Naive thymus-derived CD4-positive, alpha-beta T cell (primary cell): Measurements from ENCODE around the gene EYA4. TPM values are rescaled to one million over a fixed set of nuclear protein-coding genes. Genes with fewer than 3 reads are reported as not detected.

Experiments used
- ATAC-seq: fragments of 150-1000 bp; cut with Tn5 transposase; 2 replicates; pipeline ENCODE4 v1.10.0; 2021; ENCODE audit warnings: mild to moderate bottlenecking, moderate library complexity
- CTCF ChIA-PET: fragments of 350-600 bp; sonication (Branson Sonifier 250); formaldehyde crosslinking; loops from one replicate; lab custom pipeline; 2021; ENCODE audit warnings: antibody characterized with exemption; lab: Charles Lee
- POLR2A ChIA-PET: fragments of 350-600 bp; sonication (Branson Sonifier 250); formaldehyde crosslinking; loops from one replicate; lab custom pipeline; 2021; ENCODE audit warnings: antibody characterized with exemption, inconsistent platforms; lab: Charles Lee
- DNase-seq, 9 donors: peaks; one replicate each; pipeline versions ENCODE4 v3.0.0 to v3.0.0-alpha.2; 2020 to 2022; ENCODE audit warnings: mixed read lengths in 1 of 9
- H3K27ac ChIP-seq: one replicate; pipeline ENCODE4 v1.7.0; 2013; ENCODE audit warnings: mild to moderate bottlenecking, low read depth, low read length, moderate library complexity
- H3K27me3 ChIP-seq, 2 donors: one replicate each; pipeline ENCODE4 v1.7.0; 2013; ENCODE audit warnings: low read length in 2 of 2, mild to moderate bottlenecking in 2 of 2, moderate library complexity in 2 of 2; ENCODE audit not compliant: control insufficient read depth in 2 of 2, insufficient read depth in 2 of 2
- H3K36me3 ChIP-seq, 3 experiments: 1 replicate in 2 of 3; 2 replicates in 1 of 3; pipeline ENCODE4 v1.7.0; 2013; ENCODE audit warnings: low read length in 3 of 3, mild to moderate bottlenecking in 3 of 3, moderate library complexity in 1 of 3; ENCODE audit not compliant: insufficient read depth in 3 of 3, control insufficient read depth in 2 of 3
- H3K4me1 ChIP-seq, 2 donors: one replicate each; pipeline ENCODE4 v1.7.0; 2013; ENCODE audit warnings: low read length in 2 of 2, mild to moderate bottlenecking in 2 of 2, moderate library complexity in 1 of 2; ENCODE audit not compliant: control insufficient read depth in 2 of 2, insufficient read depth in 2 of 2
- H3K4me3 ChIP-seq: 2 replicates; pipeline ENCODE4 v1.7.0; 2013; ENCODE audit warnings: mild to moderate bottlenecking, low read length
- H3K9me3 ChIP-seq, 3 experiments: 1 replicate in 2 of 3; 2 replicates in 1 of 3; pipeline ENCODE4 v1.7.0; 2013; ENCODE audit warnings: low read length in 3 of 3; ENCODE audit not compliant: control insufficient read depth in 2 of 3
- H3K27ac Mint-ChIP-seq, 9 donors: one replicate each; pipeline ENCODE4 v1.8.0; 2020 to 2022; ENCODE audit warnings: mixed read lengths in 9 of 9, mild to moderate bottlenecking in 8 of 9, moderate library complexity in 5 of 9, inconsistent platforms in 2 of 9
- H3K27me3 Mint-ChIP-seq, 5 donors: one replicate each; pipeline ENCODE4 v1.8.0; 2021 to 2022; ENCODE audit warnings: mixed read lengths in 5 of 5, mild to moderate bottlenecking in 1 of 5
- H3K36me3 Mint-ChIP-seq, 5 donors: one replicate each; pipeline ENCODE4 v1.8.0; 2020 to 2022; ENCODE audit warnings: mixed read lengths in 5 of 5, mild to moderate bottlenecking in 3 of 5, inconsistent platforms in 1 of 5
- H3K4me1 Mint-ChIP-seq, 7 donors: one replicate each; pipeline ENCODE4 v1.8.0; 2020 to 2022; ENCODE audit warnings: mixed read lengths in 7 of 7, mild to moderate bottlenecking in 3 of 7, inconsistent platforms in 1 of 7
- H3K4me3 Mint-ChIP-seq, 10 donors: one replicate each; pipeline ENCODE4 v1.8.0; 2020 to 2022; ENCODE audit warnings: mild to moderate bottlenecking in 10 of 10, mixed read lengths in 10 of 10, moderate library complexity in 6 of 10, inconsistent platforms in 2 of 10
- H3K9me3 Mint-ChIP-seq, 11 donors: one replicate each; pipeline ENCODE4 v1.8.0; 2020 to 2022; ENCODE audit warnings: mixed read lengths in 11 of 11, mild to moderate bottlenecking in 4 of 11, inconsistent platforms in 1 of 11, moderate library complexity in 1 of 11
- intact Hi-C, 2 donors: fragments of 100-400 bp; cut with micrococcal nuclease; formaldehyde crosslinking; loops; one replicate each; pipeline ENCODE4 v1.15.1; 2023
- polyA plus RNA-seq, 2 donors: library from polyadenylated mRNA; unstranded; fragments of 300-500 nt; fragmentation: Illumina TruSeq; gene quantifications; one replicate each; pipeline ENCODE4 v1.2.3, GENCODE V29; 2021
- total RNA-seq, 6 experiments: library from RNA in 5 of 6; stranded (reverse) in 5 of 6; gene quantifications; 1 replicate in 5 of 6; 2 replicates in 1 of 6; pipeline ENCODE4 v1.2.3 and lab custom pipeline; 2021 to 2026

Gene EYA4
- total and polyA plus RNA-seq, 7 experiments from 2014 or later: not detected

DNA sequence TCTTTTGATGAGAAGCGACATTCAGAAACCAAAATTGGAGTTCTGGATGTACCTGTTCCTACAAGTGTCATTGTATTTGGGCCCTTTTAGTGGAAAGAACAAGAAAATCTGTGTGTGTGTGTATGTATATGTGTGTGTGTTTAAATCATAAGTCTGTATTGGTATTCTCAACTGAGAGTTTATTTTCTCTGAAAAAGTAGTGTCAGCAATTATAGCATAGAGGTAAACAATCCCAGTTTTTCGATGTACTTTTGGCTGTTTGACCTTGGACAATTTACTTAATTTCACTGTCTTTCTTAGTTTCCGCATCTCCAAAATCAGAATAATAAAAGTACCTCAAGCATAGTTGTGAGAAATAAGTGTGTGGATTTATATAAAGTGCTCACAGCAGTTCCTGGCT lies 57.2 kb downstream of the EYA4 start:
- Mint-ChIP-seq H3K9me3 (peaks cover 0 to 6% (median 0%) of the 10 kb centered on the region in 11 donors), H3K4me1 (no peaks in the 10 kb centered on the region), H3K27me3 (no peaks in the 10 kb centered on the region), H3K36me3 (no peaks in the 10 kb centered on the region), H3K27ac (no peak overlapping the region), H3K4me3 (no peak overlapping the region)
- POLR2A ChIA-PET: no interaction called here
- no peaks in the 10 kb centered on the region for H3K9me3 ChIP-seq
- no peak for DNase-seq
- no peaks in the 10 kb centered on the region for H3K4me1 ChIP-seq
- no peaks in the 10 kb centered on the region for H3K36me3 ChIP-seq
- no peak overlapping the region for H3K27ac ChIP-seq
- H3K27me3 ChIP-seq: no peaks in the 10 kb centered on the region
- intact Hi-C loops: no loop called here
- CTCF ChIA-PET: no interaction called here
- no peak for ATAC-seq
- H3K4me3 ChIP-seq: no peak overlapping the region

DNA sequence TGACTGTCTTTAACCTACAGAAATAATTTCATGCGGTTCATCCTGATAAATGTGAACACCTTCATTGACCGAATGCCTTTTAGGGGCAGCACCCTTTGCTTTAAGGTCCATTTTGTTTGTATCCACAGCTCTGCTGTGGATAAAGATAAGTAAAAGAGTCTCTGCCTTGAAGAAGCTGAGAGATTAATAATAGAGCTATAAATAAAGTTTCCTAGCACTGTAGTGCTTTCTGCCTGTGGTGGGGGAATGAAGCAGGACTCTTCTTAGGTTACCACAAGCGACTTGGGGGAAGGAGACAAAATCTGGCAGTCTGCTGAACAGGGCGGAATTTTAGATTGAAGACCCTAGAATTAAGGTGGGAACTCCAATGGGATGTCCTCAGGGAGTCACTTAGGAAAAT lies 57.6 kb downstream of the EYA4 start:
- Histone ChIP-seq H3K4me1 (no peaks in the 10 kb centered on the region), H3K27ac (no peak overlapping the region), H3K4me3 (no peak overlapping the region), H3K27me3 (no peaks in the 10 kb centered on the region), H3K36me3 (no peaks in the 10 kb centered on the region), H3K9me3 (no peaks in the 10 kb centered on the region)
- Mint-ChIP-seq H3K9me3 (peaks cover 0 to 6% (median 0%) of the 10 kb centered on the region in 11 donors), H3K4me1 (no peaks in the 10 kb centered on the region), H3K4me3 (no peak overlapping the region), H3K27me3 (no peaks in the 10 kb centered on the region), H3K27ac (no peak overlapping the region), H3K36me3 (no peaks in the 10 kb centered on the region)
- intact Hi-C loops: no loop called here
- ATAC-seq: no peak
- POLR2A ChIA-PET: no interaction called here
- CTCF ChIA-PET: no interaction called here
- DNase-seq: no peak

DNA sequence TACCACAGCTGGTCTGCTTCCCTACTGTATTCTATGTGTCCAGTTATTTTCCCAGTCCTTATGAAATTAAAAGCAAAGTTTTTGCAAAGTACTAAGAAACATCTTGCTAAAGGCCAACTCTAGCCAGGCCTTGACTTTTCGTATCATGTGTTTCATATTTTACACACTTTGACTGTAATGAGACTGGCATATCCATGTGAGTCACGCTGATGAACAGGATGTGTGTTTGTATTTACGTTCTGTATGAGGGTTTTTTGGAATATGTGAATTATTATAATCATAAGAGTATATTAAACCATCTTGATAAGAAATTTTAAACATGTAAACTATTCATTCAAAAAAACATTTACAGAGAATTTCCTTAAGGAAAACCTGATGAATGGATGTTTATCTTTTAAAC lies 59.7 kb downstream of the EYA4 start:
- Histone ChIP-seq H3K27me3 (no peaks in the 10 kb centered on the region), H3K4me3 (no peak overlapping the region), H3K36me3 (no peaks in the 10 kb centered on the region), H3K9me3 (no peaks in the 10 kb centered on the region), H3K4me1 (no peaks in the 10 kb centered on the region), H3K27ac (no peak overlapping the region)
- H3K27ac Mint-ChIP-seq: no peak overlapping the region
- no peaks in the 10 kb centered on the region for H3K27me3 Mint-ChIP-seq
- peaks cover 0 to 9% (median 0%) of the 10 kb centered on the region in 11 donors for H3K9me3 Mint-ChIP-seq
- ATAC-seq (no peak), DNase-seq (no peak)
- ChIA-PET POLR2A (no interaction called here), CTCF (no interaction called here)
- no peaks in the 10 kb centered on the region for H3K36me3 Mint-ChIP-seq
- H3K4me1 Mint-ChIP-seq: no peaks in the 10 kb centered on the region
- H3K4me3 Mint-ChIP-seq: no peak overlapping the region
- intact Hi-C loops: no loop called here

DNA sequence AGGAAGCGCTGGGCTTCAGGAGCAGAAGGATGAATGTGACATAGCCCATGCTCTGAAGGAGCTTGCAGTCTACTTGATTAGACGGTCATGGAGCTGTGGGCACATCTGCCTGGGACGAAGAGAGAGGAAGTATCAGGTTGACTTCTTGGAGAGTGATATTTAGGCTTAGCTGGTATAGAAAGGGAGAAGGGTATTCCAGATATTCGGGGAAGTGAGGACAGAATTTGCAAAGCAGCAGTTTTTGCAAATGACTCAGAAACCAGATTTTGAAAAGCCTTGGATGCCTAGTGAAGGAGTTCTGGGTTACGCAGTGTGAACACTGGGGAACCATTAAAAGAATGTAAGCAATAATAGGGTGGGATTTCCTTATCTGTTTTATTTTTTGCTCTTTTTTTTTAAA lies 60.7 kb downstream of the EYA4 start:
- intact Hi-C loops: no loop called here
- ChIA-PET POLR2A (no interaction called here), CTCF (no interaction called here)
- Histone ChIP-seq H3K27ac (no peak overlapping the region), H3K36me3 (no peaks in the 10 kb centered on the region), H3K27me3 (no peaks in the 10 kb centered on the region), H3K4me3 (no peak overlapping the region), H3K4me1 (no peaks in the 10 kb centered on the region), H3K9me3 (no peaks in the 10 kb centered on the region)
- Mint-ChIP-seq H3K27ac (no peak overlapping the region), H3K36me3 (no peaks in the 10 kb centered on the region), H3K4me1 (no peaks in the 10 kb centered on the region), H3K27me3 (no peaks in the 10 kb centered on the region), H3K9me3 (peaks cover 0 to 5% (median 0%) of the 10 kb centered on the region in 11 donors), H3K4me3 (no peak overlapping the region)
- no peak for DNase-seq
- ATAC-seq: no peak

DNA sequence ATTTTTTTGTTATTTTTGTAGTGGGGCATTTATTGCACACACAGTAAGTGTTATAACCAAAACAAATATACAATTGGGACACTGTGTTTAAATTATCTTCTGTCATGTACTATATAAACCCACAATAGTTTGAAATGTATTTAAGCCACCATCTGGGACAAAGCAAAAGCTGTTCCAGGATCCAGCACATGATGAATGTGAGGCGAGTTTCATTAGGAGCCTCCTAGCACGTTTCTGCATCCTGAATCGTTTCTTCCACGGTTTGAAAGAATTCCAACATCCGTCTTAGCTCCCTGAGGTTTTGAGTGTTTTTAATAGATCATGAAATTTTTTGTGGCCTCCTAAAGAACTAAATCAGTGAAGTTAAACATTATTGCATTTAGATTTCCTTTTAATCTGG lies 65.8 kb downstream of the EYA4 start:
- H3K4me3 Mint-ChIP-seq: no peak overlapping the region
- no peaks in the 10 kb centered on the region for H3K27me3 ChIP-seq
- H3K36me3 ChIP-seq: no peaks in the 10 kb centered on the region
- no peaks in the 10 kb centered on the region for H3K9me3 ChIP-seq
- CTCF ChIA-PET: no interaction called here
- intact Hi-C loops: no loop called here
- H3K27me3 Mint-ChIP-seq: peaks cover 0 to 11% (median 2%) of the 10 kb centered on the region in 5 donors
- H3K4me1 Mint-ChIP-seq: no peaks in the 10 kb centered on the region
- POLR2A ChIA-PET: no interaction called here
- H3K4me1 ChIP-seq: no peaks in the 10 kb centered on the region
- DNase-seq (no peak), ATAC-seq (no peak)
- H3K27ac Mint-ChIP-seq: no peak overlapping the region
- H3K27ac ChIP-seq: no peak overlapping the region
- peaks cover 0 to 9% (median 3%) of the 10 kb centered on the region in 11 donors for H3K9me3 Mint-ChIP-seq
- no peaks in the 10 kb centered on the region for H3K36me3 Mint-ChIP-seq
- H3K4me3 ChIP-seq: no peak overlapping the region

DNA sequence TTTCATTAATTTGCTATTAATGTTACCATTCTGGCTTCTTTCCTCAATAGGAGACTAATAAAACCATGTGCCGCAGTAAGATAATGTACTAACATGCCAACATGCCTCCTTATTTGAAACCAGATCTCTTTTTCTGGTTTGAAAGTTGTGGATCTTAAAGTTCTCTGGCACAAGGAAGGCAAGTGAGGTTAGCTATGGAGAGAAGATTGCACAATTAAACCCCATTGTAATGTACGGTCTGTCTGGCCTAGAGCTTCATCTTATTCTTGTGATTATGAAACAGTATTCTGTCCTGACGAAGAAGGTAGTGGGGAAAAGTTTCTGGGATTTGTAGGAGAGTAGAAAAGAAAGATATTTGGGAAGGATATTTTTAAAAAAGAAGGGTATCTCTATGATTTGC lies 68.4 kb downstream of the EYA4 start:
- DNase-seq: no peak
- Mint-ChIP-seq H3K4me3 (no peak overlapping the region), H3K4me1 (no peaks in the 10 kb centered on the region), H3K36me3 (no peaks in the 10 kb centered on the region), H3K9me3 (peaks cover 0 to 8% (median 3%) of the 10 kb centered on the region in 11 donors), H3K27me3 (peaks cover 0 to 11% (median 6%) of the 10 kb centered on the region in 5 donors), H3K27ac (no peak overlapping the region)
- Histone ChIP-seq H3K27me3 (no peaks in the 10 kb centered on the region), H3K27ac (no peak overlapping the region), H3K4me3 (no peak overlapping the region), H3K4me1 (no peaks in the 10 kb centered on the region), H3K36me3 (no peaks in the 10 kb centered on the region), H3K9me3 (no peaks in the 10 kb centered on the region)
- CTCF ChIA-PET: no interaction called here
- POLR2A ChIA-PET: no interaction called here
- no peak for ATAC-seq
- intact Hi-C loops: no loop called here

DNA sequence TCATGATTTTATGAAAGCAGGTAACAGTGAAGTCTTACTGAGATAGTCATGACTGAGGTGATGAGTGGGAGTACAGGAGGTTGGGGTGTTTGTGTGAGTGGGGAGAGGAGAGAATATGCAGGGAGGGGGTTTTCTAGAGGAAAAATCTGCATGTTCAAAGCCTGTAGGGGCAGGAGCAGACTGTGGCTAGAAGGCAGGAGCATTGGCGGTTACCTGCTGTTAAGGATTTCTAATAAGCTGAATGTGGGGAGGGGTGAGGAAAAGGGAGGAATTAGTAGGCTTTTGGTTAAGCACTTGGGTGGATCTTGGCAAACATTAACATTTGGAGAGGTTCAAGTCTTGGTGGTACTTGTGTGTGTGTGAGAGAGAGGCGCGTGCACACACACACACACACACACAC lies 70.8 kb downstream of the EYA4 start:
- no peak overlapping the region for H3K4me3 Mint-ChIP-seq
- Histone ChIP-seq H3K4me3 (no peak overlapping the region), H3K4me1 (no peaks in the 10 kb centered on the region), H3K27me3 (no peaks in the 10 kb centered on the region), H3K9me3 (no peaks in the 10 kb centered on the region), H3K36me3 (no peaks in the 10 kb centered on the region), H3K27ac (no peak overlapping the region)
- intact Hi-C loops: no loop called here
- no peak for ATAC-seq
- ChIA-PET CTCF (no interaction called here), POLR2A (no interaction called here)
- H3K4me1 Mint-ChIP-seq: no peaks in the 10 kb centered on the region
- H3K9me3 Mint-ChIP-seq: peaks cover 0 to 7% (median 3%) of the 10 kb centered on the region in 11 donors
- H3K27ac Mint-ChIP-seq: no peak overlapping the region
- DNase-seq: no peak
- H3K27me3 Mint-ChIP-seq: peaks cover 0 to 16% (median 6%) of the 10 kb centered on the region in 5 donors
- H3K36me3 Mint-ChIP-seq: no peaks in the 10 kb centered on the region
